OCI-LY3 (cell line): Measurements from ENCODE around the gene CACNA2D3.

Experiments used
- H2AFZ ChIP-seq: fragments of 200-600, 300-600 bp; shearing (Covaris generic); 2 replicates; pipeline ENCODE4 v1.6.0; 2014; ENCODE audit warnings: antibody characterized with exemption, low read depth, low read length
- H3K27ac ChIP-seq: fragments of 200-600, 300-600 bp; sonication (generic); 2 replicates; pipeline ENCODE4 v1.5.1; 2014; ENCODE audit warnings: mild to moderate bottlenecking, low read length, moderate library complexity, mixed read lengths
- H3K27me3 ChIP-seq: fragments of 200-600, 300-600 bp; sonication (generic); 2 replicates; pipeline ENCODE4 v1.6.1; 2014; ENCODE audit warnings: low read depth, low read length, mixed read lengths
- H3K36me3 ChIP-seq: fragments of 200-600, 300-600 bp; sonication (generic); replicated peaks from 2 replicates; pipeline ENCODE3; 2014; ENCODE audit warnings: low read depth, low read length, mixed read lengths
- H3K4me1 ChIP-seq: fragments of 300-600, 200-600 bp; sonication (generic); 2 replicates; pipeline ENCODE4 v1.6.1; 2014; ENCODE audit warnings: low read length, mixed read lengths
- H3K4me2 ChIP-seq: fragments of 200-600, 300-600 bp; sonication (generic); 2 replicates; pipeline ENCODE4 v1.6.1; 2014; ENCODE audit warnings: low read length, mixed read lengths
- H3K4me3 ChIP-seq: fragments of 300-600, 200-600 bp; sonication (generic); 2 replicates; pipeline ENCODE4 v1.5.1; 2014; ENCODE audit warnings: antibody characterized with exemption, mild to moderate bottlenecking, low read length, moderate library complexity
- H3K79me2 ChIP-seq: fragments of 300-600, 200-600 bp; shearing (Covaris generic); 2 replicates; pipeline ENCODE4 v1.6.1; 2014; ENCODE audit warnings: mild to moderate bottlenecking, low read length, mixed read lengths
- H3K9ac ChIP-seq: fragments of 300-600, 200-600 bp; shearing (Covaris generic); 2 replicates; pipeline ENCODE4 v1.6.0; 2014; ENCODE audit warnings: mild to moderate bottlenecking, low read length, moderate library complexity
- H3K9me3 ChIP-seq: fragments of 200-600, 300-600 bp; shearing (Covaris generic); 2 replicates; pipeline ENCODE4 v1.6.1; 2014; ENCODE audit warnings: low read length, mixed read lengths; ENCODE audit not compliant: insufficient read depth
- H4K20me1 ChIP-seq: fragments of 200-600, 300-600 bp; sonication (generic); 2 replicates; pipeline ENCODE4 v1.6.1; 2016; ENCODE audit warnings: low read length, mixed read lengths; ENCODE audit not compliant: insufficient read depth
- CTCF ChIP-seq: fragments of 200-600, 300-600 bp; sonication (generic); IDR thresholded peaks from 2 replicates; pipeline ENCODE4 v1.5.1; 2014; ENCODE audit warnings: antibody characterized with exemption, low read length, low read depth
- EZH2phosphoT487 ChIP-seq: fragments of 200-600 bp; shearing (Covaris generic); IDR thresholded peaks from 2 replicates; pipeline ENCODE4 v1.6.1; 2018; ENCODE audit warnings: antibody characterized with exemption, mixed run types, low read depth

The CACNA2D3 gene

GRCh38 chr3:54494209-54494608 lies 371.9 kb downstream of the CACNA2D3 start:
- Histone ChIP-seq H3K9ac (no peak overlapping the region), H3K27ac (no peak overlapping the region), H2AFZ (no peak overlapping the region), H3K36me3 (no peaks in the 10 kb centered on the region), H4K20me1 (no peaks in the 10 kb centered on the region; the same call in 1 of the 2 replicates), H3K9me3 (no peaks in the 10 kb centered on the region), H3K27me3 (no peaks in the 10 kb centered on the region; the same call in 1 of the 2 replicates), H3K4me1 (no peaks in the 10 kb centered on the region), H3K4me2 (no peak overlapping the region), H3K79me2 (no peaks in the 10 kb centered on the region), H3K4me3 (no peak overlapping the region)
- TF ChIP-seq CTCF (no peak), EZH2phosphoT487 (no peak)

DNA sequence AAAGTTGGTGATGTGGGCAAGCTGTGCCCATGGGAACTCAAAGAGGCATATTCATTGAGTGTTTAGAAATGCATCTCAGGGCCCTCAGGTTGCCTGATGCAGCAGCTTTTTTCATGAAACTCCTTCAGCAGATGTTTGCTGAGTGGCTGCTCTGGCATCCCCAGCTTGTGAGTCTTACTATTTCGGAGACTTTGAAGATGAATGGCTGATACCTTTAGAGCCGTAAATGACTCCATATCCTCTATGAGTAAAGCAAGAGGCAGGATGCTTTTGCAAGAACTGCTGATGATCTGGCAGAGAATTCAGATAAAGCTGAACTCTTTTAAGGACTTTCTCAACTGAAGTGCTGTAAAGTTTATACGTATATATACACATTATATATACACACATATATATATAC lies 384.3 kb downstream of the CACNA2D3 start:
- no peaks in the 10 kb centered on the region for H3K27me3 ChIP-seq
- no peak overlapping the region for H3K4me3 ChIP-seq
- no peaks in the 10 kb centered on the region for H3K36me3 ChIP-seq
- no peak overlapping the region for H3K4me2 ChIP-seq
- H3K79me2 ChIP-seq, result no peaks in the 10 kb centered on the region
- H3K4me1 ChIP-seq, result no peaks in the 10 kb centered on the region
- TF ChIP-seq EZH2phosphoT487, result no peak
- TF ChIP-seq CTCF, result no peak
- H3K9ac ChIP-seq, result no peak overlapping the region
- no peaks in the 10 kb centered on the region for H4K20me1 ChIP-seq
- no peak overlapping the region for H2AFZ ChIP-seq
- H3K9me3 ChIP-seq, result no peaks in the 10 kb centered on the region
- H3K27ac ChIP-seq, result no peak overlapping the region

- H3K9me3 ChIP-seq, result no peaks in the 10 kb centered on the region
- H3K79me2 ChIP-seq, result no peaks in the 10 kb centered on the region
- no peak overlapping the region for H3K27ac ChIP-seq
- no peak overlapping the region for H2AFZ ChIP-seq
- H4K20me1 ChIP-seq, result no peaks in the 10 kb centered on the region
- H3K36me3 ChIP-seq, result no peaks in the 10 kb centered on the region
- no peak for TF ChIP-seq CTCF
- no peak for TF ChIP-seq EZH2phosphoT487
- no peak overlapping the region for H3K4me3 ChIP-seq
- H3K9ac ChIP-seq, result no peak overlapping the region
- H3K4me2 ChIP-seq, result no peak overlapping the region
- H3K27me3 ChIP-seq, result no peaks in the 10 kb centered on the region
- no peaks in the 10 kb centered on the region for H3K4me1 ChIP-seq
These were observed 385.6 kb downstream of the CACNA2D3 start for GRCh38 chr3:54507876-54508460.

DNA sequence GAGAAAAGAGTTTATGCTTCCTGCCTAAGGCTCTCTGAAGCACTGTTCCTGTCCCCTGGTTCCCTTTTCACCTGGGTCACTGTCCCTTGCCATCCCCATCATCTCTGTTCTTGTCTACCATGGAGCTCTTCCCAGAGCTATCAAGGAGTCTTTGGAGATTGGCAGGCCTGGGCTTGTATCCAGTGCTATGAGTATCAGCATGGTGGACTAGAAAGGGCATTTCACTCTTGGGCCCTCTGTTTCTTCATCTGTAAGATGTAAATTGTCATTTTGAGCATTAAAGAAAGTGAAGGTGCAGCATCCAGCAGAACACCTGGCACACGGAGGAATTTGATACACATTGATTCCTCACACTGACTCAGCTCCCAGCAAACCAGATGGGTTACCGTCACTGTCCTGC lies 388.2 kb downstream of the CACNA2D3 start:
- H4K20me1 ChIP-seq, result no peaks in the 10 kb centered on the region
- H3K79me2 ChIP-seq, result no peaks in the 10 kb centered on the region
- H3K27me3 ChIP-seq, result no peaks in the 10 kb centered on the region
- H3K4me1 ChIP-seq, result no peaks in the 10 kb centered on the region
- no peak overlapping the region for H3K4me2 ChIP-seq
- H3K4me3 ChIP-seq, result no peak overlapping the region
- no peaks in the 10 kb centered on the region for H3K36me3 ChIP-seq
- no peak overlapping the region for H3K9ac ChIP-seq
- H3K27ac ChIP-seq, result no peak overlapping the region
- no peak overlapping the region for H2AFZ ChIP-seq
- no peaks in the 10 kb centered on the region for H3K9me3 ChIP-seq
- TF ChIP-seq CTCF (no peak), EZH2phosphoT487 (no peak)
